ENCODE results near the gene ANKRD55. TPM values are rescaled to one million over a fixed set of nuclear protein-coding genes. Genes with fewer than 3 reads are reported as not detected.
"Not testable (repeated sequence)": the region's sequence is repeated elsewhere in the genome, so short reads cannot be mapped to it uniquely, and the experiment has no call there.

The ANKRD55 gene
- total RNA-seq, 4 donors from 2014 or later = 0.17 to 0.37 (median 0.32) TPM; not detected in 1

GRCh38 chr5:56232538-56232937 is 592 bp downstream of the ANKRD55 start:
- H3K4me3 ChIP-seq (ENCODE audit: low read depth, poor library complexity, severe bottlenecking) = no peak overlapping the region
- intact Hi-C loops (cut with DNase I; ENCODE audit: low total_unique reads) = no loop called here
- DNase-seq (ENCODE audit: low spot score in 2 of 2) = no peak
- TF ChIP-seq, protein P1, sequence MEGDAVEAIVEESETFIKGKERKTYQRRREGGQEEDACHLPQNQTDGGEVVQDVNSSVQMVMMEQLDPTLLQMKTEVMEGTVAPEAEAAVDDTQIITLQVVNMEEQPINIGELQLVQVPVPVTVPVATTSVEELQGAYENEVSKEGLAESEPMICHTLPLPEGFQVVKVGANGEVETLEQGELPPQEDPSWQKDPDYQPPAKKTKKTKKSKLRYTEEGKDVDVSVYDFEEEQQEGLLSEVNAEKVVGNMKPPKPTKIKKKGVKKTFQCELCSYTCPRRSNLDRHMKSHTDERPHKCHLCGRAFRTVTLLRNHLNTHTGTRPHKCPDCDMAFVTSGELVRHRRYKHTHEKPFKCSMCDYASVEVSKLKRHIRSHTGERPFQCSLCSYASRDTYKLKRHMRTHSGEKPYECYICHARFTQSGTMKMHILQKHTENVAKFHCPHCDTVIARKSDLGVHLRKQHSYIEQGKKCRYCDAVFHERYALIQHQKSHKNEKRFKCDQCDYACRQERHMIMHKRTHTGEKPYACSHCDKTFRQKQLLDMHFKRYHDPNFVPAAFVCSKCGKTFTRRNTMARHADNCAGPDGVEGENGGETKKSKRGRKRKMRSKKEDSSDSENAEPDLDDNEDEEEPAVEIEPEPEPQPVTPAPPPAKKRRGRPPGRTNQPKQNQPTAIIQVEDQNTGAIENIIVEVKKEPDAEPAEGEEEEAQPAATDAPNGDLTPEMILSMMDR (IDR thresholded peaks at IDR 0.05) = no peak
- no peak for TF ChIP-seq POLR2A (IDR thresholded peaks at IDR 0.05)
- WGBS, 2 donors = 71 to 97% methylated on average over 1 of the region's 1 CpG

DNA sequence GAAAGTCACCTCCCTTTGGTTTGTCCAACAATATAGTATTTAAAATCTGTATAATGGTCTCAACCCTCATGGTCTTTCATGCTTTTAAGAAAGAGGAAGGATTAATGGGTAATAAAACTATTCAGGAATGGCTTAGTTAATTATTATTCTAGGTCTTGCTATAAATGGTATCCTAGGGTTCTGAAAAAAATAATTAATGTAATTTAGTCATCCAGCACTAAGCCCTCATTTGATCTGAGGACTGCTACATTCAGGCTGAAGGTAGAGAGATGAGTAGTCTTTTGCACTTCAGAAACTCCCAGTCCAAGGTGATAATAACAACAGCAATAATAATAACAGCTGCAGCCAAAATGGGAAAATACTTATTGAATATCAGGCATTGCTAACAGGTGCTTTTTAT is 2.6 kb downstream of the ANKRD55 start:
- intact Hi-C loops (cut with DNase I; ENCODE audit: low total_unique reads) = no loop called here
- DNase-seq (ENCODE audit: low spot score in 2 of 2) = no peak
- H3K4me3 ChIP-seq (ENCODE audit: low read depth, poor library complexity, severe bottlenecking) = no peak overlapping the region
- TF ChIP-seq, protein P1 (IDR thresholded peaks at IDR 0.05) = no peak
- no peak for TF ChIP-seq POLR2A (IDR thresholded peaks at IDR 0.05)

DNA sequence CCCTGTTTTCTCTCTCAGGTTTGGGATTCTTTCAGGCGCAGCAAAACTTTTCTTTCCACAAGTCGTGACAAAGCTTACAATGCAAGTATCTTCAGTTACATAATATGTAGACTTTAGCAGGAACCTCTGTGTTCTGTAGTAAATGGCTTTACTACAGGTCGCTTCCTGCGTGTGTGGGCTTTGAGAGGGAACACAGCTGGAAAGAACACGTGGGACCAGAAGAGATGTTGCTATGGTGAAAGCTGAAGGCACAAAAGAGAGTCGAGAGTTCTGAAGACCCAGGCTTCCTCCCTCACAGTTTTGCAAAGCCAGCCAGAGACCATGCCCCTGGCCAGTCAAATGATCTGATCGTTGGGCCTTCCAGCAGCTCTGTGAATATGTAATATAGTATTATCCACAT is 4.0 kb downstream of the ANKRD55 start:
- intact Hi-C loops (cut with DNase I; ENCODE audit: low total_unique reads) = no loop called here
- TF ChIP-seq POLR2A (IDR thresholded peaks at IDR 0.05) = no peak
- TF ChIP-seq, protein P1 (IDR thresholded peaks at IDR 0.05) = no peak
- no peak for DNase-seq (ENCODE audit: low spot score in 2 of 2)
- no peak overlapping the region for H3K4me3 ChIP-seq (ENCODE audit: low read depth, poor library complexity, severe bottlenecking)
- WGBS, 2 donors = 67 to 70% methylated on average over 7 of the region's 7 CpGs

- 72 to 78% methylated on average over 6 of the region's 6 CpGs for WGBS, 2 donors
- intact Hi-C loops (cut with DNase I; ENCODE audit: low total_unique reads) = no loop called here
- DNase-seq (ENCODE audit: low spot score in 2 of 2) = no peak
- TF ChIP-seq POLR2A (IDR thresholded peaks at IDR 0.05) = no peak
- TF ChIP-seq, protein P1 (IDR thresholded peaks at IDR 0.05) = no peak
- H3K4me3 ChIP-seq (ENCODE audit: low read depth, poor library complexity, severe bottlenecking) = no peak overlapping the region
Observed at GRCh38 chr5:56228631-56229030, 4.5 kb downstream of the ANKRD55 start.

- no peak overlapping the region for H3K4me3 ChIP-seq (ENCODE audit: low read depth, poor library complexity, severe bottlenecking)
- DNase-seq (ENCODE audit: low spot score in 2 of 2) = no peak
- no peak for TF ChIP-seq POLR2A (IDR thresholded peaks at IDR 0.05)
- TF ChIP-seq, protein P1 (IDR thresholded peaks at IDR 0.05) = no peak
- WGBS, 2 donors = 88 to 92% methylated on average over 5 of the region's 5 CpGs
- intact Hi-C loops (cut with DNase I; ENCODE audit: low total_unique reads) = no loop called here
Observed at GRCh38 chr5:56227691-56228090, 5.4 kb downstream of the ANKRD55 start.

GRCh38 chr5:56223298-56223697 is 9.8 kb downstream of the ANKRD55 start:
- intact Hi-C loops (cut with DNase I; ENCODE audit: low total_unique reads); DNase-seq (ENCODE audit: low spot score in 2 of 2): not testable (repeated sequence)

GRCh38 chr5:56221601-56222000 is 11.5 kb downstream of the ANKRD55 start:
- intact Hi-C loops (cut with DNase I; ENCODE audit: low total_unique reads); DNase-seq (ENCODE audit: low spot score in 2 of 2); H3K4me3 ChIP-seq (ENCODE audit: low read depth, poor library complexity, severe bottlenecking): not testable (repeated sequence)
- 87 to 90% methylated on average over 6 of the region's 6 CpGs for WGBS, 2 donors

More at GRCh38 chr5:56223298-56223697, 9.8 kb downstream of the ANKRD55 start:
- H3K4me3 ChIP-seq (ENCODE audit: low read depth, poor library complexity, severe bottlenecking) = not testable (repeated sequence)

All from lower leg skin (tissue), 4 donors.